Smooth muscle cell (in vitro differentiated cells): ENCODE measurements around the gene RNASE7. TPM values are rescaled to one million over a fixed set of nuclear protein-coding genes. Genes with fewer than 3 reads are reported as not detected.
A peak's percentile ranks its signal among the peaks of the same experiment; 100 is the strongest.

ENCODE experiments used
- DNase-seq: peaks from one replicate; lab custom pipeline; 2025; ENCODE audit not compliant: unreplicated experiment; lab: John Stamatoyannopoulos, UW
- H2AFZ ChIP-seq: fragments of 200-600 bp; sonication (generic); 2 replicates; pipeline ENCODE4 v1.6.0; 2016; ENCODE audit warnings: antibody characterized with exemption, low read depth, mild to moderate bottlenecking
- H3F3A ChIP-seq: fragments of 200-600 bp; sonication (generic); 2 replicates; pipeline ENCODE4 v1.6.0; 2017; ENCODE audit warnings: antibody characterized with exemption, low read depth
- H3K27ac ChIP-seq: fragments of 200-600 bp; sonication (generic); 2 replicates; pipeline ENCODE4 v1.5.1; 2016; ENCODE audit warnings: low read depth, mild to moderate bottlenecking
- H3K27me3 ChIP-seq: fragments of 200-600 bp; sonication (generic); 2 replicates; pipeline ENCODE4 v1.6.1; 2016; ENCODE audit warnings: low read depth, mild to moderate bottlenecking
- H3K36me3 ChIP-seq: fragments of 200-600 bp; sonication (generic); 2 replicates; pipeline ENCODE4 v1.5.1; 2016; ENCODE audit warnings: low read depth
- H3K4me1 ChIP-seq: fragments of 200-600 bp; sonication (generic); 2 replicates; pipeline ENCODE4 v1.5.1; 2016; ENCODE audit warnings: low read depth
- H3K4me2 ChIP-seq: fragments of 200-600 bp; sonication (generic); 2 replicates; pipeline ENCODE4 v1.6.0; 2016; ENCODE audit warnings: mild to moderate bottlenecking
- H3K4me3 ChIP-seq: fragments of 200-600 bp; sonication (generic); 2 replicates; pipeline ENCODE4 v1.5.1; 2016; ENCODE audit warnings: mild to moderate bottlenecking
- H3K79me2 ChIP-seq: fragments of 200-600 bp; sonication (generic); 2 replicates; pipeline ENCODE4 v1.6.0; 2016; ENCODE audit warnings: low read depth, mild to moderate bottlenecking
- H3K9ac ChIP-seq: fragments of 200-600 bp; sonication (generic); 2 replicates; pipeline ENCODE4 v1.6.0; 2016; ENCODE audit warnings: low read depth
- H3K9me3 ChIP-seq: fragments of 200-600 bp; sonication (generic); replicated peaks from 2 replicates; pipeline ENCODE4 v1.5.1; 2016; ENCODE audit warnings: low read depth
- H4K20me1 ChIP-seq: fragments of 200-600 bp; sonication (generic); 2 replicates; pipeline ENCODE4 v1.6.0; 2016; ENCODE audit warnings: low read depth
- WGBS: methylation state at CpG from one replicate; pipeline ENCODE4 v1.1.7; 2016; ENCODE audit warnings: low lambda C conversion rate; 5-methylcytosine and 5-hydroxymethylcytosine counted together
- polyA plus RNA-seq: library from polyadenylated mRNA; unstranded; fragments of >200 nt; fragmentation: Nextera tagmentation; extraction: Ambion mirVana; gene quantifications from 2 replicates; pipeline ENCODE4 v1.2.1, GENCODE V29; 2016
- total RNA-seq: library from RNA; depleted of rRNA; stranded (reverse); fragments of >200 nt; gene quantifications from 2 replicates; pipeline ENCODE4 v1.2.3, GENCODE V29; 2014
- TF ChIP-seq, protein P1 (sequence below): fragments of 200-600 bp; sonication (generic); IDR thresholded peaks from 2 replicates; pipeline ENCODE4 v1.5.1; 2017; ENCODE audit warnings: borderline replicate concordance, mild to moderate bottlenecking, antibody characterized with exemption; ENCODE audit not compliant: insufficient read depth, poor library complexity, severe bottlenecking

Gene RNASE7
- total and polyA plus RNA-seq, 2 experiments from 2014 or later, result 0.93 to 4.1 TPM

DNA sequence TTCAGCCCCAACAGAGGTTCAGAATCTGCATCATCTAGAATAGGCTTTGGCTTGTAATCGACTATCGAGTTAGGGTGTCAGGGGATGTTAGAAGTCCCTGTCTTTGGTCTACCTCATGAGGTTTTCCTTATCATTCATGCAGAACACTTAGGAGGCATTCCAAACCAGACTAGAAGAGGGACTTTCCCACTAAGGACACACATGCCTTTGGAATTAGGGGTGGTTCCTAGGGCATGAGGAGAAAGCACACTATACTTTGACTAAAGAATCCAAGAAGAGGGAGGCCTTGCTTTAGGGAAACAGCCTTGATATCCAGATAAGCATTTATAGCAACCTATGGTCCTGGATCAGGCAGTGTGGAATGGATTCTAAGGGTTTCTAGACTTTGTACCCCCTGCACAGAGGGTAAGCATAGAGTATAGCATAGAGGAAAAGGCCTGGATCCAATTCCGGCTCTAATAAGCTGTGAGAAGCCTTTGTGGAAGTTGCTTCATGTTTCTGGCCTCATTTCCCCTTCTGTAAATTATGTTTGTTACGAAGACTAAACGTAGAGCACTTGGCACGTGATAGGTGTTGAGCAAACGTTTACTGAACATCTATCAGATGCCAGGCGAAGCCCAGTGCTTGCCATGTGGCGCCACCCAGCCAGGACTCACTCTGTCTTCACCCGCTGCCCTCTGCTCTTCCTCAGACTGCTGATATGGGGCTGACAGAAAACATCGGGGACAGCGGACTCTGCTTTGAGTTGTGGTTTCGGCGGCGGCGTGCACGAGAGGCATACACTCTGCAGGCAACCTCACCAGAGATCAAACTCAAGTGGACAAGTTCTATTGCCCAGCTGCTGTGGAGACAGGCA, 43.1 kb downstream of the RNASE7 start:
- Histone ChIP-seq H2AFZ (no peak overlapping the region), H3K27ac (peak overlapping the region; percentile 90), H3K4me3 (no peak overlapping the region), H3K36me3 (peaks cover 4% of the 10 kb centered on the region), H3K9ac (peak overlapping the region; percentile 72), H4K20me1 (peaks cover 42% of the 10 kb centered on the region), H3K79me2 (no peaks in the 10 kb centered on the region), H3K4me2 (no peak overlapping the region), H3K4me1 (no peaks in the 10 kb centered on the region), H3K9me3 (no peaks in the 10 kb centered on the region), H3K27me3 (no peaks in the 10 kb centered on the region), H3F3A (peaks cover 63% of the 10 kb centered on the region)
- DNase-seq, result no peak
- TF ChIP-seq, protein P1, sequence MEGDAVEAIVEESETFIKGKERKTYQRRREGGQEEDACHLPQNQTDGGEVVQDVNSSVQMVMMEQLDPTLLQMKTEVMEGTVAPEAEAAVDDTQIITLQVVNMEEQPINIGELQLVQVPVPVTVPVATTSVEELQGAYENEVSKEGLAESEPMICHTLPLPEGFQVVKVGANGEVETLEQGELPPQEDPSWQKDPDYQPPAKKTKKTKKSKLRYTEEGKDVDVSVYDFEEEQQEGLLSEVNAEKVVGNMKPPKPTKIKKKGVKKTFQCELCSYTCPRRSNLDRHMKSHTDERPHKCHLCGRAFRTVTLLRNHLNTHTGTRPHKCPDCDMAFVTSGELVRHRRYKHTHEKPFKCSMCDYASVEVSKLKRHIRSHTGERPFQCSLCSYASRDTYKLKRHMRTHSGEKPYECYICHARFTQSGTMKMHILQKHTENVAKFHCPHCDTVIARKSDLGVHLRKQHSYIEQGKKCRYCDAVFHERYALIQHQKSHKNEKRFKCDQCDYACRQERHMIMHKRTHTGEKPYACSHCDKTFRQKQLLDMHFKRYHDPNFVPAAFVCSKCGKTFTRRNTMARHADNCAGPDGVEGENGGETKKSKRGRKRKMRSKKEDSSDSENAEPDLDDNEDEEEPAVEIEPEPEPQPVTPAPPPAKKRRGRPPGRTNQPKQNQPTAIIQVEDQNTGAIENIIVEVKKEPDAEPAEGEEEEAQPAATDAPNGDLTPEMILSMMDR, result no peak
- 71% methylated on average over 17 of the region's 17 CpGs for WGBS

DNA sequence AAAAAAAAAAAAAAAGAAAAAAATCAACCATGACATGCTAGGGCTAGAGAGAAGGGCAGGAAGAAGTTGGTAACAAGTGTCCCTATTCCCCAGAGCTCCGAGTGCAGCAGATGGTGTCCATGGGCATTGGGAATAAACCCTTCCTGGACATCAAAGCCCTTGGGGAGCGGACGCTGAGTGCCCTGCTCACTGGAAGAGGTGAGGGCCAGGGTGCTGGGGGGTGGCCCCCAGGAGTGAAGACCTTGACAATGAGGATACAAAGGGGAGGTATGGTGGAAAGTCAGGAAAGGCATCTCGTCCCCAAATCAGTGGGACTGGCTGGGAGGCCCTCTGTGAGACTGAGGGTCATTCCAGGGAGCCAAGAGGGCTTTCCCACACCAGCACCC, 44.7 kb downstream of the RNASE7 start:
- H3K4me2 ChIP-seq, result no peak overlapping the region
- peaks cover 70% of the 10 kb centered on the region for H3F3A ChIP-seq
- peak overlapping the region; percentile 90 for H3K27ac ChIP-seq
- peaks cover 34% of the 10 kb centered on the region for H4K20me1 ChIP-seq
- H2AFZ ChIP-seq, result no peak overlapping the region
- H3K27me3 ChIP-seq, result no peaks in the 10 kb centered on the region
- H3K4me3 ChIP-seq, result no peak overlapping the region
- peak overlapping the region; percentile 57 for H3K9ac ChIP-seq
- H3K4me1 ChIP-seq, result no peaks in the 10 kb centered on the region
- 90% methylated on average over 4 of the region's 4 CpGs for WGBS
- no peaks in the 10 kb centered on the region for H3K9me3 ChIP-seq
- H3K36me3 ChIP-seq, result peaks cover 4% of the 10 kb centered on the region
- H3K79me2 ChIP-seq, result no peaks in the 10 kb centered on the region
- TF ChIP-seq, protein P1, result no peak
- DNase-seq, result no peak

DNA sequence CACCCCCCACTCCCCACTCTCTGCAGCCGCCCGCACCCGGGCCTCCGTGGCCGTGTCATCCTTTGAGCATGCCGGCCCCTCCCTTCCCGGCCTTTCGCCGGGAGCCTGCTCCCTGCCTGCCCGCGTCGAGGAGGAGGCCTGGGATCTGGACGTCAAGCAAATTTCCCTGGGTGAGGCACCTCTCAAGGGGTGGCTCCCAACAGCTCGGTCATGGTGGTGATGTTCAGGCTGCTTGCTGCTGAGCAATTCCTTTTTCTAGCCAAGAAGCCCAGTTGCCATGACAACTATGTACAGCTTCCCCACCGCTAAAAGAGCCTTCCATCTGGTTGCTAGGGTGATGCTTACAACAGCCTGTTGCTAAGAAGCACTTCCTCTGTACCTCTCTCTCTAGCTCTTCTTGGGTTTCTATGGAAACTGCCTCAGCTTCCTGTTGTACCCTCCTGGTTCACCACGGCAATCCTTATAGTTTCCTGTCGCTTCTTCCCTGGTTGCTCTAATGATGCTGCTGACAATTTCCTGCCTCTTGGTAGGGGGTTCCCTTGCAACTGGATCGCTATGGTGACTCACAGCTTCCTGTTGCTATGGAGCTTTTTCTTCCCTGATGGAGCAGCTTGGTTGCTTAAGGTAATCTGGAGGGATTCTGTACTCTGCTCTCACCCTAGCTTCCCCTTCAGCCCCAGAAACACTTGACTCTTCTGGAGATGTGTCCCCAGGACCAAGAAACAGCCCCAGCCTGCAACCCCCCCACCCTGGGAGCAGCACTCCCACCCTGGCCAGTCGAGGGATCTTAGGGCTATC, 45.3 kb downstream of the RNASE7 start:
- Histone ChIP-seq H3K4me1 (no peaks in the 10 kb centered on the region), H2AFZ (no peak overlapping the region), H3K79me2 (no peaks in the 10 kb centered on the region), H3K4me3 (no peak overlapping the region), H3K9ac (peak overlapping the region; percentile 57), H3K27ac (peak overlapping the region; percentile 90), H3K27me3 (no peaks in the 10 kb centered on the region), H3K4me2 (no peak overlapping the region), H3K9me3 (no peaks in the 10 kb centered on the region), H3F3A (peaks cover 65% of the 10 kb centered on the region), H4K20me1 (peaks cover 28% of the 10 kb centered on the region), H3K36me3 (peaks cover 4% of the 10 kb centered on the region)
- 31% methylated on average over 19 of the region's 19 CpGs for WGBS
- DNase-seq, result no peak
- TF ChIP-seq, protein P1, result no peak
